HCT116 (cell line): Measurements from ENCODE around the gene HIPK3.

Experiments
- CTCF ChIP-seq, 3 experiments: fragments of 200-600 bp in 1 of 3; sonication (generic) in 1 of 3; IDR thresholded peaks in 2 of 3; conservative IDR thresholded peaks in 1 of 3; 2 replicates each; pipeline ENCODE4 v1.5.1; 2012 to 2017; ENCODE audit warnings: low read depth in 2 of 3, low read length in 2 of 3, antibody characterized with exemption in 1 of 3, borderline replicate concordance in 1 of 3, control low read depth in 1 of 3, mild to moderate bottlenecking in 1 of 3, mixed read lengths in 1 of 3, mixed run types in 1 of 3, moderate library complexity in 1 of 3; ENCODE audit not compliant: insufficient read depth in 1 of 3
- EGR1 ChIP-seq: IDR thresholded peaks from 2 replicates; pipeline ENCODE4 v1.6.1; 2012; ENCODE audit warnings: low read depth
- ELF1 ChIP-seq: IDR thresholded peaks from 2 replicates; pipeline ENCODE4 v1.6.1; 2012; ENCODE audit warnings: low read depth, borderline replicate concordance
- EZH2 ChIP-seq: fragments of 200-600 bp; sonication (generic); IDR thresholded peaks from 2 replicates; pipeline ENCODE4 v1.6.1; 2017; ENCODE audit warnings: antibody characterized with exemption, mixed run types
- EZH2phosphoT487 ChIP-seq: fragments of 200-600 bp; IDR thresholded peaks from 2 replicates; pipeline ENCODE4 v1.6.1; 2018; ENCODE audit warnings: antibody characterized with exemption, borderline replicate concordance
- JUND ChIP-seq: IDR thresholded peaks from 2 replicates; pipeline ENCODE4 v1.6.1; 2012
- POLR2A ChIP-seq: IDR thresholded peaks from 2 replicates; pipeline ENCODE4 v1.7.0; 2011; ENCODE audit warnings: borderline replicate concordance; ENCODE audit not compliant: insufficient read depth, insufficient read length; ENCODE audit errors: extremely low read depth
- POLR2AphosphoS5 ChIP-seq: IDR thresholded peaks from 2 replicates; pipeline ENCODE4 v1.6.1; 2011; ENCODE audit warnings: mild to moderate bottlenecking, low read depth, low read length, moderate library complexity
- RAD21 ChIP-seq: IDR thresholded peaks from 2 replicates; pipeline ENCODE4 v1.6.1; 2012; ENCODE audit warnings: low read depth, mild to moderate bottlenecking
- YY1 ChIP-seq: IDR thresholded peaks from 2 replicates; pipeline ENCODE4 v1.6.1; 2011; ENCODE audit warnings: low read length, low read depth, moderate library complexity, mild to moderate bottlenecking; ENCODE audit not compliant: insufficient replicate concordance; ENCODE audit errors: extremely low read depth
- ZNF274 ChIP-seq: fragments of 200-500 bp; sonication (Bioruptor generic); IDR thresholded peaks from 2 replicates; pipeline ENCODE4 v1.6.1; 2014; ENCODE audit warnings: mild to moderate bottlenecking, low read depth, low read length, inconsistent platforms
- TF ChIP-seq, protein P1 (sequence below): IDR thresholded peaks from 2 replicates; pipeline ENCODE4 v1.6.1; 2012

DNA sequence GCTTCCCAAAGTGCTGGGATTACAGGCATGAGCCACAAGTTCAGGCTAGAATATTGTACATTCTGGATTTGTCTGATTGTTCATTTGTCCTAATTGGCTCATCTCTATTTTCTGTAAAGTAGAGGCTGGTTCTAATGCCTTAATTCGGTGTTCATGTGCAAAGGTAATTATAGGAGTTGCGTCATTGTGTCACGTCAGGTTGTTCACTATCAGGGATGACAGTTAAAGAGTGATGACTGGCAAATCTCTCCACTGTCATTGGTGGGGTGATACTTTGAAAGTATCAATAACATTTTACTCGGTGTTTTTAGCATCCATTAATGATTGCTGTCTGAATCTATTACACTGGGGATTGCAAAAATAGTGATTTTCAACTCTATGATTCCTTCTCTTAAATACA is 103.5 kb downstream of the HIPK3 start:
- TF ChIP-seq POLR2AphosphoS5 (no peak), EGR1 (no peak), YY1 (no peak), CTCF (IDR thresholded peaks at IDR 0.05 in 2 of 3, conservative IDR thresholded peaks at IDR 0.05 in 1 of 3; ENCODE audit: borderline replicate concordance in 1 of 3, insufficient read depth in 1 of 3, low read depth in 2 of 3, low read length in 2 of 3) (no peak), ELF1 (no peak), RAD21 (no peak), EZH2 (no peak), JUND (no peak), EZH2phosphoT487 (no peak), POLR2A (no peak), ZNF274 (no peak)
- TF ChIP-seq, protein P1, sequence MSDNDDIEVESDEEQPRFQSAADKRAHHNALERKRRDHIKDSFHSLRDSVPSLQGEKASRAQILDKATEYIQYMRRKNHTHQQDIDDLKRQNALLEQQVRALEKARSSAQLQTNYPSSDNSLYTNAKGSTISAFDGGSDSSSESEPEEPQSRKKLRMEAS, result no peak
